Activated CD4-positive, CD25-positive, alpha-beta regulatory T cell (primary cell): ENCODE data around the gene TOR1A.
"Not testable (repeated sequence)": the region's sequence is repeated elsewhere in the genome, so short reads cannot be mapped to it uniquely, and the experiment has no call there.

Experiments
- DNase-seq, 4 experiments: peaks; one replicate each; lab custom pipeline; 2025; lab: John Stamatoyannopoulos, UW

TOR1A gene

DNA sequence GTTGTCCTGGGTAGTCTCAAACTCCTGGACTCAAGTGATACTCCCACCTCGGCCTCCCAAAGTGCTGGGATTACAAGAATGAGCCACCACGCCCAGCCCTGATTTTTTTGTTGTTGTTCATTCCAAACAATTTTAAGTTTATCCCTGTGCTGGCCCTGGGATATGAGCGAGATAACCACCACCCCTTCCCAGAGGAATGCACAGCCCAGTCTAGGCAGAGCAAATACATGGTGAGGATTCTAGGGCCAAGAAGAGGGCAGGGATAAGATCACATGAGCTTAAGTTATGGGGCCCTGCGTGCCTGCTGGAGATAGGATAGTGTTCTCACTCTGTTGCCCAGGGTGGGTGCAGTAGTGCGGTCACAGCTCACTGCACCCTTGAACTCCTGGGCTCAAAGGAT lies 42.0 kb downstream of the TOR1A start:
- DNase-seq, result no peak

DNA sequence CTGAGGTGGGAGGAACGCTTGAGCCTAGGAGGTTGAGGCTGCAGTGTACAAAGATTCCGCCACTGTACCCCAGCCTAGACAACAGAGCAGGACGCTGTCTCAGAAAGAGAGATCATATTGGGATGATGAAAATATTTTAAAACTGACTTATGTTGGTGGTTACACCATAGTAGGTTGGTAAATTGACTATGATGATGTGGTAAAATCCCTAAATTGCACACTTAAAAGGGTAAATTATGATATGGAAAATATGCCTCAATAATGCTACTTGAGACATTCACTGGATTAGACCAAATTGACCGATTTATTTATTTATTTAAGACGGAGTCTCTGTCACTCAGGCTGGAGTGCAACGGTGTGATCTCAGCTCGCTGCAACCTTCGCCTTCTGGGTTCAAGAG lies 42.8 kb downstream of the TOR1A start:
- no peak for DNase-seq

DNA sequence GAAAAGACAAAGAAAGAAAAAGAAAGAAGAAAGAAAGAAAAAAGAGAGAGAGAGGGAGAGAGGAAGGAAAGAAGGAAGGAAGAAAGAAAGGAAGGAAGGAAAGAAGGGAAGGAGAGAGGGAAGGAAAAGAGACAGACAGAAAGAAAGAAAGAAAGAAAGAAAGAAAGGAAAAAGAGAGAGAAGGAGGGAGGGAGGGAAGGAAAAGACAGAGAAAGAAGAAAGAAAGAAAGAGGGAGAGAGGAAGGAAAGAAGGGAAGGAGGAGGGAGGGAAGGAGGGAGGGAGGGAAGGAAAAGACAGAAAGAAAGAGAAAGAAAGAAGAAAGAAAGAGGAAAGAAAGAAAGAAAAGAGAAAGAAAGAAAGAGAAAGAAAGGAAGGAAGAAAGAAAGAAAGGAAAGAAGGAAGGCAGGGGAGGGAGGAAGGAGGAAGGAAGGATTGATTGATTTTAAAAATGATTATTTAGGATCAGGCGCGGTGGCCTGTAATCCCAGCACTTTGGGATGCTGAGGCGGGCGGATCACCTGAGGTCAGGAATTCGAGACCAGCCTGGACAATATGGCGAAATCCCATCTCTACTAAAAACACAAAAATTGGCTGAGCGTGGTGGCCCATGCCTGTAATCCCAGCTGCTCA lies 44.3 kb downstream of the TOR1A start:
- DNase-seq, result no peak

DNA sequence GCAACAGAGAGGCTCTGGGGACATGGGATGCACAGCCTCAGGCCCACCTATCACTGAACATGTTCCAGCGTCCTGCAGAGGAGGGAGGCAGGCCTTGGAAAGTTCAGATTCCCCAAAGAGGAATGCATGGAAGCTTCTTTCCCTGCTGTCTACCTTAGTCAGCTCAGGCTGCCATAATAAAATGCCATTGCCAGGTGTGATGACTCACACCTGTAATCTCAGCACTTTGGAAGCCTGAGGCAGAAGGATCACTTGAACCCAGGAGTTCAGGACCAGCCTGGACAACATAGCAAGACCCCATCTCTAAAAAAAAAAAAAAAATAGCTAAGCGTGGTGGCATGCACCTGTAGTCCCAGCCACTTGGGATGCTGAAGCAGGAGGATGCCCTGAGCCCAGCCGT lies 45.5 kb downstream of the TOR1A start:
- no peak for DNase-seq

DNA sequence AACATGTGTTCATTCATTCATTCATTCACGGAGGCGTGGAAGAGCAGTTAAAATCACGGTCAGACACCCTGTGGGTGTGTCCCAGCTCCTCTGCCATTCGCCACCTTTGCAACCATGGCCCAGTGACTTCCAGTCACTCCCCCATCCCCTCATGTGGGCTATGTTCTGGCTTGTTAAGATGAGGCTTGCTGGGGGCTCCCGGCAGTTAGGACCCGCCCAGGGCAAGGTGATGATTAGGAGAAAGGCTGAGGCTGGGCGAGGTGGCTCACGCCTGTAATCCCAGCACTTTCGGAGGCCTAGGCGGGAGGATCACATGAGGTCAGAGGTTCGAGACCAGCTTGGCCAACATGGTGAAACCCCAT lies 46.2 kb downstream of the TOR1A start:
- no peak for DNase-seq

DNA sequence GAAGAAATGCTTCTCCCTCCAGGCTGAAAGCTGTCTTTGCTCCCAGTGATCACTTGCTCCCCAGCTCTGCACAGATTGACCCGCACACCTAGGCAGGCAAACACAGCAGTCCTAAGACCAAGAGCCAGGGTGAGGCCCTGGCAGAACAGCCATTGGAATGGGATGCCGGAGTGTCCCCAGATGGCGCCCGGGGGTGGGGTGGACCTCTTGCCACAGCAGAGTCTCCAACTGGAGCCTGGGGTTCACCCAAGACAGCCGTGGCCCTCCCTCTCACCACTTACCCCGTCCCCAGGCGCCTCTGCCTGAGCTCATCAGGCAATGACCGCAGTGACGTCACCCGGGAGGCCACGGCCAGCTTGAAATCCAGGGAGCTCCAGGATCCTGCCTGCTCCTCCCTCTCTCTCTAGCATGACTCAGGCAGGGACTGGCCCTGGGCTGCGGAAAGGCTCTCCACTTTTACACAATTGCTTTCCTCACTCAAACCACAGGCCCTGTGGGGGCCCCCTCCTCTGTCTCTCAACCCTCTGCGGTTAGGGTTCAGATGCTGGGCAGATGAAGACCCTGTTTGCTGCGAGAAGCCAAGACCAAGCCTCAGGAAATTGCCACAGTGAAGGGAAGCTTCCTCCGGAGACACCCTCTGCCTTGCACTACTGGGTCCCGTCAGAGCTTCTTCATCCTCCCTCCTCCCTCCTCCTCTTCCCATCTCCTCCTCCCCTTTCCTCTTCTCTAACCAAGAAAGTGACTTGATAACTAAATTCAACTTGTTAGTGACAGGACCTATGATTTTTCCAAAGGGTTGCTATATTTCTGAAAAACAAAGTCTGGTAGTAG lies 46.8 kb downstream of the TOR1A start:
- peak in 1 of 4 experiments; percentile 23 for DNase-seq

DNA sequence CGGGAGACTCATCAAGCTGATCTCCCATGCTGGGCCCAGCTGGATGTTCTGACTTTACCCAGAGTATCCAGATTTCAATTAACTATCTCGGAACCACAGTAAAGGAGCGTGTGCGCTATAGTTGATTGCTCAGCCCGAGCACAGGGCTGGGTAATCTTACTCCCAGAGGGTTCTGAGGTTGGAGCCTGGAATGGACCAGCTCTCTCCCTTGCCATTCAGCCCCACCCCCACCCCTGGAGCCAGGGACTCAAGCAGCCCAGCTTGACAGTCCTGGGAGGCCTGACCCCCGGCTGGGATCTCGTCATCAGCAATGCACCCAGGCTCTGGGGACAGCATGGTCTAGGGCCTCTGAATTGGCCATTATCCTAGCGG lies 47.4 kb downstream of the TOR1A start:
- no peak for DNase-seq

DNA sequence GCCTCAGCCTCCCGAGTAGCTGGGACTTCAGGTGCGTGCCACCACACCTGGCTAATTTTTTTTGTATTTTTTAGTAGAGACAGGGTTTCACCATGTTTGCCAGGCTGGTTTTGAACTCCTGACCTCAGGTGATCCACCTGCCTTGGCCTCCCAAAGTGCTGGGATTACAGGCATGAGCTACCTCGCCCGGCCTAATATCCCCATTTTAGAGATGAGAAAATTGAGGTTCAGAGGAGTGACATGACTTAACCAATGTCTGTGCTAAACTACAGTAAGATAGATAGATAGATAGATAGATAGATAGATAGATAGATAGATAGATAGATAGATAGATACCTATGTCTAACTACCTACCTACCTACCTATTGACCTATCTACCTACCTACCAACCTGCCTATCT lies 47.8 kb downstream of the TOR1A start:
- not testable (repeated sequence) for DNase-seq

DNA sequence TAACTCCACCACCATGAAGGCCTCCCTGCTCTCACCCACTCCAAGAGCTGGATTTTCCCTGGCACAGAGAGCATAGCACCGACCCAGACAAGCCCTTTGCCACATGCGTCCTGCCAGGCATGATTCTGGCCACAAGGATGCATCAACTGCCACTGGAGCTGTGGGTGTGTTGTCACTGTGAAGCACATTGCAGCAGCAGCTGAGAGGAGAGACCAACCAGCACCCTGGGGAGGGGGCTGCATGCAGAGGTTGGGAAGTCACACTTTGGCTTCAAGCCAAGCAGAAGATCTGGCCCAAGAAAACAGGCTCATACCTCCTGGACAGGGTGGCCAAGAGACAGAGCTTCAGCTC lies 48.5 kb downstream of the TOR1A start:
- no peak for DNase-seq

DNA sequence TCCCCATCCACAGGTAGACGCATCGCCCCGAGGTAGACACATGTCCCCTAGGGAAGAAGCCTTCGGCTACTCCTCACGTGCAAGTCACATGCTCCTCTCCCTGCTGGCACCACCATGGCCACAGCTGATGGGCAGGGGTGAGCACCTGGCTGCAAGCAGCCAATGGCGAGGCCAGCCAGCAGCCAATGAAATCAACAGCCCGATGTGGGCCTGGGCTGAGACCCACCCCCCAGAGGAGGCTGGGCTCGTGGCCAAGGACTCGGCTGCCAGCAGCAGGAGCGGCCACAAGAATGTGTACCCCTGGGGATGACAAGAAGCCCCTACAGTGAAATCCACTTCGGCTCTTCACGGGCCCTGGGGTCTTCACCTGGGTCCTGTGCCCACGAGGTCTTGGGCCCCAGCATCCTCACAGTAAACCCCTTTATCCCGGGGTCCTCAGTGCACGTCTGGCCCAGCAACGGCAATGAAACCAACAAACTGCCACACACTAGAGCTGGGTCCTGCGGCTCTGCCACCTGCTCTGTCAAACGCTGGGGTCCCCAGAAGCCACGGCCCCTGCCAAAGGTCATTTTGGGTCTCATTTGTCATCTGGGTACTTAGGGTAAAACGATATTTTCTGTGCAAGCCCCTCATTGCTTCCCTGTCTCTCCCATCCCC lies 49.0 kb downstream of the TOR1A start:
- DNase-seq, result no peak

DNA sequence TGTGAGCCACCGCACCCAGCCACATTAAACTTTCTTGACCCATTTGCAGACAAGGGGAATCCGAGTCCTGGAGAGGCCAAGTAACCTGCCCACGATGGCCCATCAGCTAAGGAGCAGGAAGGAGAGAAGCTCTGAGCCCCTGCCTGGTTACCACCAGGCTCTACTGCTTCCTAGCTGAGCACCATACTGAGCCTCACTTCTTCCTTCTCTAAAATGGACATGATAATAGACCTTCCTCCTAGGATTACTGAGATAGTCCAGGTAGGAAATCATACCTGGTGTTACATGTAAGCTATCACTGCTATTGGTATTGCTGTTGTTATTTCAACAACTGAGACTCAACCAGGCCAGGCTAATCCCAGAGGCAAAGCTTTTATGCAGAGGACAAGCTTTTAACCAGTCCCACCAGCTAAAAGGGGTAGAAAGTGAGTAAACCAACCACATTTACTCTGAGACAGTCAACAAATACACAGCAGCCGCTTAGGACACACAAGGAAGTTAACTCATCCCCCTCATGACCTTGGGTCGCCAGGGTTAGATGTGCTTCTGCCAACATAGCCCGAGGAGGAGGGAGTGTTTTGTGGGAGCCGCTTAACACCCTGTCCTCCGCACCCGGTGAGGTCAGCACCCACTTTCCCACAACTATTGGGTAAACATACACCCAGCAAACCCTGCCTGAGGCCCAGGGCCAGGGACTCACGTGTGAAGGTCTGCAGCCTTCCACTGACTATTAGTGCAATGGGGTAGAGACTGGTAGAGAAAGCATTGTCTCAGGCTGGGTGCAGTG lies 50.5 kb downstream of the TOR1A start:
- no peak for DNase-seq

DNA sequence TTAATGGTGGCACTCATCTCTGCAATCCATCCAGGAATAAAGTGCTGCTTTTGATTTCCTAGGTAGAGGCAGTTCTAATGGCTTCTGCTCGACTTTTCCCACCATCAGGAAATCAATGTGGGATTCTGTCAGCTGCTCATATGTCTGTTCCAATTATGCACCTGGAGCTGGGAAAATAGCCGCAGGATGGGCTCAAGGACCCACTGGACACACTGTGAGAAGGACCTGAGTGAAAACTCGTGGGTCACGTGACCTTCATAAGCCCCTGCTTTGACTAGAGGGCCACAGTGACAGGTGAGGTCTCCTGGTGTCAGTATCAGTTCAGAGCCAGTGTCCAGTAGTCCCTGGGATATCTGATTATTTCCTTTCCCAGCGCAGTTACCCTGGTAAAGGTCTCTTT lies 53.2 kb downstream of the TOR1A start:
- DNase-seq, result no peak

DNA sequence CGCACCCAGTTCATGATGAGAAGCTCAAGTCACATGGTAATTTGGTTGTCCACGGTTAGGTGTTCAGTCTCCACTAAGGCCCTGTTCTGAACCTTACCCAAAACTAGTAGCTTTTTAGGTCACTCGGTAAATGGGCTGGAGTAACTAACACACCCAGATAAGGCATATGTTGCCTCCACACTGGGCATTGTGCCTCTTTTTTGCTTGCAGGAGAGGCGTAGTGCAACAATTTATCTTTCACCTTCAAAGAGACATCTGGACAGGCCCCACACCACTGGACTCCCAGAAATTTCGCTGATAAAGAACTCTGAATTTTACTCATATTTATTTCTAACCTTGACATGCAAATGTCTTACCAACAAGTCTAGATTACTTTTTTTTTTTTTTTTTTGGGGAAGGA lies 54.3 kb downstream of the TOR1A start:
- no peak for DNase-seq

DNA sequence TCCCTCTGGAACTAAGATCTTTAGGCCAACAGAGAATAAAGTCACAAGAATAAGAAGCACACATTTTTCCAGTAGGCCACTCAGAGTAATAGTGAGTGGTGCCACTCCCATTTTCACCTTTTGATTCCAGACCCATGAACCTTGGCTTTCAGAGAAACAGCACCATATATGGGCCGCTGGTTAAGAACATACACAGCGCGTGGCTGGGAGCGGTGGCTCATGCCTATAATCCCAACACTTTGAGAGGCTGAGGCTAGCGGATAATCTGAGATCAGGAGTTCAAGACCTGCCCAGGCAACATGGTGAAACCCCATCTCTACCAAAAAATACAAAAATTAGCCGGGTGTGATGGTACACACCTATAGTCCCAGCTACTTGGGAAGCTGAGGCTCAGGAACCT lies 55.5 kb downstream of the TOR1A start:
- DNase-seq, result no peak

DNA sequence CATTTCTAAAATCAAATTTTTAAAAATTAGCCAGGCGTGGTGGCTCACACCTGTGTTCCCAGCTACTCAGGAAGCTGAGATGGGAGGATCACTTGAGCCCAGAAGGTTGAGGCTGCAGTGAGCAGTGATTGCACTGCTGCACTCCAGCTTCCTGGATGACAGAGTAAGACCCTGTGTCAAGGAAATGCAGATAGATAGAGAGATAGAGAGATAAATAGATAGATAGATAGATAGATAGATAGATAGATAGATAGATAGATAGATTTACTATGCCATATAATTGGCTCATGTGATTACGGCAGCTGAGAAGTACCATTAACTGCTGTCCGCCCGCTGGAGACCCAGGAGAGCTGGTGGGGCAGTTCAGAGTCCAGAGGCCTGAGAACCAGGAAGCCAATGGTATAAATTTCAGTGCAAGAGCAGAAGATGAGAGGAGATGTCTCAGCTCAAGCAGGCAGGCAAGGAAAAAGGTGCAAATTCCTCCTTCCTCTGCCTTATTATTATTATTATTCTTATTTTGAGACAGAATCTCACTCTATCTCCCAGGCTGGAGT lies 58.1 kb downstream of the TOR1A start:
- no peak for DNase-seq

DNA sequence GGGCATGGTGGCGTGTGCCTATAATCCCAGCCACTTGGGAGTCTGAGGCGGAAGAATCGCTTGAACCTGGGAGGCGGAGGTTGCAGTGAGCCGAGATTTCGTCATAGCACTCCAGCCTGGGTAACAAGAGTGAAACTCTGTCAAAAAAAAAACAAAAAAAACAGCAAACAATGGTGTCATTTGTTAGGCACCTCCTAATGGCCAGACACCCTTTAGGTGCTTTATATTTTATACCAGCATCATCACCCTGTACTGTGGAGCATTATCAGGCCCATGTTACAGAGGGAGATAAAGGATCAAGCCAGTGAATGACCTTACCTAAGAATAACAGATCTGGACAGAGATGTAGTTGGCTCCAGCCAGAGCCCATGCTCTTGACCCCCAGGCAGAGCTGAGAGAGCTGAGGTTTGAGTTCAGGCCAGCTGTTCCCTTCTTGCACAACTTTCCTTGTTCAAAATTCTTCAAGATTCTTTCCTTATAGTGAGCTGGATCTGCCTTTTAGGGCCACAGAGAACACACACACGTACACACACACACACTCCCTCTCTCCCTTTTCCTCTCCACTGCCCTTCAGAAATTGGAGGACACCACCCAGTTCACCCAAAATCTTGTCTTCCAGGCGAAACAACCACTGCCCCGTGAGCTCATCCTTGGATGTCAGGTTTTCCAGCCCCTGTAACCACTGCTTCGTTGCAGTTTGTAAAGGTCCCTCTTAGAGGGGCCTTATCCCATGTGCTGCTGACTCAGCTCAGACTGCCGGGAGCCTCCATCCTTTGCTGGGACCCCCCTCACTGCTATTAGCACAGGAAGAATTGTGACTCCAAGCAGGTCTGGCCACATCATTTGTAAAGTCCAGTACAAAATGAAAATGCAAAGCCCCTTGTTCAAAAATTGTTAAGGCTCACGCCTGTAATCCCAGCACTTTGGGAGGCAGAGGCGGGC lies 60.7 kb downstream of the TOR1A start:
- DNase-seq, result no peak
